OCI-LY7 (cell line): ENCODE data around the gene SMYD3.

ENCODE experiments used
- CTCF ChIP-seq: fragments of 200-600 bp; sonication (generic); conservative IDR thresholded peaks from 2 replicates; pipeline ENCODE4 v1.5.1; 2014; ENCODE audit warnings: mild to moderate bottlenecking, antibody characterized with exemption, low read length, moderate library complexity, mixed read lengths
- EZH2phosphoT487 ChIP-seq: fragments of 200-600 bp; sonication (generic); IDR thresholded peaks from 2 replicates; pipeline ENCODE4 v1.6.1; 2018; ENCODE audit warnings: low read depth, borderline replicate concordance, mild to moderate bottlenecking, mixed run types, antibody characterized with exemption, low read length, moderate library complexity, mixed read lengths

GRCh38 chr1:245832771-245833527, 674.1 kb downstream of the SMYD3 start:
- TF ChIP-seq CTCF = no peak
- TF ChIP-seq EZH2phosphoT487 = no peak
